NCI-H2196 (cell line): ENCODE data around the gene SNX7.

Experiments used
- DNase-seq: peaks from one replicate; lab custom pipeline; 2025; ENCODE audit not compliant: unreplicated experiment; lab: John Stamatoyannopoulos, UW

SNX7 gene

GRCh38 chr1:98696077-98696476 lies 34.6 kb downstream of the SNX7 start:
- DNase-seq, result no peak

GRCh38 chr1:98697781-98698180 lies 36.3 kb downstream of the SNX7 start:
- DNase-seq, result no peak

- DNase-seq, result no peak
Measured at GRCh38 chr1:98698625-98699024, 37.1 kb downstream of the SNX7 start.

DNA sequence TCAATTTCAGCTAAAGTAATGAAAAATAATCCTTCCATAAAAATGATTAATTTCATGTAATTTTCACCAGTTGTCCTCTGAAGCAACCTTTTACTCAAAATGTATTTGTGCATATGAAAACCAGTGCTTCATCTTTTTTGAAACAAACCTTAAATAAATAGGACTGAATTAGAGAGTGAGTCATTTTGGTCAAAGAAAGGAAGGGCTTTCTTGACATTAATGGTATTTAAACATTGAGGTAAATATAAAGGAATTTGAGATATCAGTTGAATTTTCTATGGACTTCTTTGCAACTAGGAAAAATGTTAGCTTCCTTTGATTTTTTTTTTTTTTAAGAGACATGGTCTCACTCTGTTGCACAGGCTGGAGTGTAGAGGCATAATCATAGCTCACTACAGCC lies 38.7 kb downstream of the SNX7 start:
- DNase-seq, result no peak

DNA sequence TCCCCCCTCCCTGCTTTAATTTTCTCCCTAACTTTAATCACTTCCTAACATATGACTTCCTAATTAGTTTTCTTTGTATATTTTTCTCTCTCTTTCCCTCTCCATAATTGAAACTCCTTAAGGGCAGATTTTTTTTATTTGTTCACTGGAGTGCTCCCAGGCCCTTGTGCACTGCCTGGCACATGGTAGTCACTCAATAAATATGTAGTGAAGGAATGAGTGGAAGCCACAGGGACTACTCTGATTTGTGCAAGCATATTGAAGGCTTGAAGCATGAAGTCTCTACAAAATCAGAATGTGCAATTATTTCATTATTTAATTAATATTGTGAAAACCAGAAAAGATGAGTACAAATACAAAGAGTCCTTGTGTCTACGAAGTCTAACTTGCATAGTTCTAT lies 41.5 kb downstream of the SNX7 start:
- DNase-seq, result no peak

DNA sequence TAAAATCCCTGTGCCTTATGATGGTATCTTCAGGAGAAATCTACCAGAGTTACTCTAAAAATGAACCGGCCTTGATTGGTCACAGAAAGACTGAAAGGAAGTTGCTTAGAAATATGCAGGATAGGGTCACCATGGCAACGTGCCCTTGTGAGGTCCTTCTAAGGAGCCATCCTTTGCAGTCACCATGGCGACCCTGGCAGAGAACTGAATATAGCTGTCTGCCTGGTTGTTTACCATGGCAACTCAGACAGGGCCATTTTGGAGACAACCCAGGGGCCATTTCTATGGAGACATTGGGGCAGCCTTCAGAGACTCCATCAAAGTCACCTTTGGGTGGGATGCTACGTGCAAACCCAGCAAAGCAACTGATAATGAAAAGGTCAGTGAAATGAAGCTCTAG lies 43.0 kb downstream of the SNX7 start:
- no peak for DNase-seq

- no peak for DNase-seq
Measured at GRCh38 chr1:98704971-98705370, 43.5 kb downstream of the SNX7 start.

- no peak for DNase-seq
Measured at GRCh38 chr1:98705591-98705990, 44.1 kb downstream of the SNX7 start.

- no peak for DNase-seq
Measured at GRCh38 chr1:98706173-98706843, 44.8 kb downstream of the SNX7 start.

- no peak for DNase-seq
Measured at GRCh38 chr1:98707556-98707955, 46.0 kb downstream of the SNX7 start.

- DNase-seq, result no peak
Measured at GRCh38 chr1:98709906-98710305, 48.4 kb downstream of the SNX7 start.

- no peak for DNase-seq
Measured at GRCh38 chr1:98723574-98723973, 62.1 kb downstream of the SNX7 start.

- no peak for DNase-seq
Measured at GRCh38 chr1:98732985-98733781, 71.7 kb downstream of the SNX7 start.

DNA sequence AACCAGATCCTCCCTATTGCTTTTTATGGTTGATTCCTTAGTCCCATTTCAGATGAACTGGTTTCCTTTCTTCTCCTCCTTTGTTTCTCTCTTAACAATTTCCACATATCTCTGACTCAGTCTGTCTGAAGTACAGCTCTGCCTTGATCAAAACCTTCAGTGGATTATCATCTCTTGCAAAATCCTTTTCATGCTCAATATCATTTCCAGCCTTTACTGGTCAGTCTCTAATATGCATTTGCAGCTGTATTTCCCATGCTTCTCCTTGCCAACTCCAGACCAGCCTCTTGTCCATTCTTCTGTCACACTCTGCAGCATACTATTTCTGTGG lies 72.2 kb downstream of the SNX7 start:
- no peak for DNase-seq

DNA sequence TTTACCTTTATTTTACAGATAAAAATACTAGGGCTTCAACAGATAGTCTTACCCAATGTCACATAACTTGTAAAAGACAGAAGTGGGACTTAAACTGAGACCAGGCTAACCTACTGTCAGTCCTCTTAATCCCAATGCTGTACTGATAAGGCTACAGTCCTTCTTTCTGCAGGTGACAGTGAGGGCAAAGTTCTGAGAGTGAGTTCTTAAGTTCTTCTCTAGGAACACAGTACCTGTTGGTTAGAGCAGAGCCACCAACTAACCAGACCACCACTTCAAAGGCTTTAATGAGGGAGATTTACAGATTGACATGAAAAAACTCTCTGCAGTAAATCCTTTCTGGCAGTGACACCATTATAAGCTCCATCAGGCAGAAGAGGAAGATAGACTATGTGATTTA lies 74.2 kb downstream of the SNX7 start:
- DNase-seq, result no peak

GRCh38 chr1:98737835-98738234 lies 76.3 kb downstream of the SNX7 start:
- DNase-seq, result no peak

DNA sequence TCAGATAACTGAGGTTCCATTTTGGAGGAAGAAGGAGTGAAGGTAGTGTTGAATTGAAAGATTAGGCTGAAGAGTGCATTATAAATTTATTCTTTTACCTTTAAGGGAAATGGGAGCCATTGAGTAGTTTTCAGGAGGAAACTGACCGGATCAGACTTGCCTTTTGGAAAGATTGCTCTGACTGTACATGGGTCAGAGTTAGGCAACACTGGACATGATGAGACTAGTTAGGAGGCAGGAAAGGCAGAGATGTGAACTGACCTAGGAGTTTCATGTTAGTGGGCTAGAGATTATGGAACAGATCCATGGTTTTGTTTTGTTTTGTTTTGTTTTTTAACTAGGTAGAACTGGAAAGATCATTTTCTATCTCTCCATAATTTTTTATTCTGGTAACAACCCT lies 78.2 kb downstream of the SNX7 start:
- no peak for DNase-seq

- DNase-seq, result no peak
Measured at GRCh38 chr1:98741164-98741563, 79.6 kb downstream of the SNX7 start.

DNA sequence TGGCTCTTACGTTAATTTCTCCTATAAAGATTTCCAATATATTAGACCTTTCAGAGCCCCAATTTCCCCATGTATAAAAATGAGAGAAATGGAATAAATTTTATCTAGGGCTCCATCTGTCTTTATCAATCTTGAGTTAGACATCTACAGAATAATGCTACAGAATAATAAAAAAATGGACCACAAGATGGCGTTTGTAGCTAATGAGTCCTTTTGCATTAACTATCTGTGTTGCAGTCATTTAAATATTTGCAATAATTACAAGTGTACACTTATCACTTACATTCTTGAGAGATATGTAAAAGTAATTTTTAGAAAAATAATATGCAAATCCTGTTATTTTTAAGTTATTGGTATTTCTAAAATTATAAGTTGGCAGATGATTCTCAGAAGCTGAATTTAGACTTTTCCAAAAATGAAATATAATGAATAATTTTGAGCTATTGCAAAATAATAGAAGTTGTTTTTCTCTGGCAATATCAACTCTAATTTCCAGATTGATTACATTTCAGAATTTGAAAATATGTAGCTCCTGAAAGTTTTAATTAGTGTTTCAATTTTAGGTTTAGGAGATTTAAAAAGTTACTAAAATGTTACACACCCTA lies 87.7 kb downstream of the SNX7 start:
- DNase-seq, result peak; percentile 29

- no peak for DNase-seq
Measured at GRCh38 chr1:98754176-98754575, 92.7 kb downstream of the SNX7 start.

DNA sequence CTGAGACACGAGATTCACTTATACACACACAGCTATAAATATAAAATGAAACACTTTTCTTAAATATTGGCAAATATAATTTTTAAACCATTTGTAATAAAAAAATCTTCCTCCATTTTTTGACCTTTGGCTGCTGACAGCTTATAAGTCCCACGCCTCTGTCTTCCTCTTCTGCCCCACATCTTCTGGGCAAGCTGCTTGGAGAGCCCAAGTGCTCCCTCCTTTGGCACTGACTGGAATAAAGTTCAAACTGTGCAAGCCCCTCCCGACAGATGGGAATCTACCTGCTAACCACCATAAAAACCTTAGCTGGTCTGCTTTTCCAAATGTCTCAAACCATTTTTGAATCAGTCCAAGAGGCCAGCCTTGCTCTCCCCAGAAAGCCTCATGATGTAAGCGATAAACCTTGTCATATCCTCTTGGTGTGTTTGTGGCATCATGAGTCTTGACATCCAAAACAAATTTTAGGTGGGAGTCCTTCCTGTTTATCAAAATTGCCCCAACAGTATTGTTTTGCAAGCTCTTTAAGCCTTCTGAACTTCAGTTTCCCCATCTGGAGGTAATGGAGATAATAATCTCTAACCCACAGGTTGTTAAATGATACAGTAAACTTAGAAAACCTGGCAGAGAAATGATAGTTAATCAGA lies 99.8 kb downstream of the SNX7 start:
- no peak for DNase-seq
